Vagina (tissue), 2 donors: ENCODE results near the gene TTC28. TPM values are rescaled to one million over a fixed set of nuclear protein-coding genes. Genes with fewer than 3 reads are reported as not detected.
"Not testable (repeated sequence)": the region's sequence is repeated elsewhere in the genome, so short reads cannot be mapped to it uniquely, and the experiment has no call there.

Source experiments
- DNase-seq, 2 donors: peaks; one replicate each; pipeline ENCODE4 v3.0.0-alpha.2; 2017; ENCODE audit errors: extremely low spot score in 2 of 2
- H3K27ac ChIP-seq: fragments of 200-600 bp; sonication (generic); one replicate; pipeline ENCODE4 v1.5.1; 2019
- H3K27me3 ChIP-seq: fragments of 200-600 bp; sonication (generic); one replicate; pipeline ENCODE4 v1.5.1; 2019
- H3K36me3 ChIP-seq, 2 donors: fragments of 200-600 bp; sonication (generic); one replicate each; pipeline ENCODE4 v1.5.1; 2017 to 2019
- H3K4me1 ChIP-seq: fragments of 200-600 bp; sonication (generic); one replicate; pipeline ENCODE4 v1.5.1; 2019
- H3K4me3 ChIP-seq, 2 donors: fragments of 200-600 bp; sonication (generic); 1 replicate in 1 of 2; 2 replicates in 1 of 2; pipeline ENCODE4 v1.5.1; 2016 to 2019
- H3K9me3 ChIP-seq: fragments of 200-600 bp; sonication (generic); one replicate; pipeline ENCODE4 v1.5.1; 2019
- CTCF ChIP-seq, 3 experiments: fragments of 450-650 bp in 2 of 3; fragments of 200-600 bp in 1 of 3; sonication (generic) in 1 of 3; IDR thresholded peaks; one replicate each; pipeline ENCODE4 v1.5.1; 2017 to 2019; ENCODE audit warnings: antibody characterized with exemption in 3 of 3, mild to moderate bottlenecking in 2 of 3, moderate library complexity in 2 of 3
- POLR2A ChIP-seq, 2 donors: fragments of 450-650 bp; IDR thresholded peaks; one replicate each; pipeline ENCODE4 v1.6.1; 2017; ENCODE audit warnings: antibody characterized with exemption in 2 of 2, mild to moderate bottlenecking in 2 of 2, moderate library complexity in 2 of 2
- POLR2AphosphoS5 ChIP-seq, 2 donors: sonication (generic); formaldehyde crosslinking; IDR thresholded peaks; one replicate each; pipeline ENCODE4 v1.9.0; 2017; ENCODE audit warnings: antibody characterized with exemption in 2 of 2, mild to moderate bottlenecking in 2 of 2, low read depth in 1 of 2; ENCODE audit not compliant: insufficient read depth in 1 of 2
- intact Hi-C: fragments of 100-400 bp; cut with DNase I; formaldehyde crosslinking; loops from one replicate; pipeline ENCODE4 v1.15.1; 2023
- total RNA-seq: library from RNA; depleted of rRNA; stranded (reverse); fragments of >200 nt; gene quantifications from one replicate; pipeline ENCODE4 v1.2.3, GENCODE V29; 2016

TTC28 gene
- total RNA-seq, 1 donor from 2014 or later, result 41.7 TPM

- no peak overlapping the region for H3K4me3 ChIP-seq
- no peak for DNase-seq
Observed at GRCh38 chr22:28557184-28557583, 122.5 kb downstream of the TTC28 start.

GRCh38 chr22:28553108-28553866 lies 126.4 kb downstream of the TTC28 start:
- H3K4me1 ChIP-seq, H3K27ac ChIP-seq, DNase-seq, H3K27me3 ChIP-seq, H3K4me3 ChIP-seq, H3K9me3 ChIP-seq, H3K36me3 ChIP-seq, intact Hi-C loops: not testable (repeated sequence)

More at GRCh38 chr22:28557184-28557583, 122.5 kb downstream of the TTC28 start:
- intact Hi-C loops, result no loop called here
- H3K36me3 ChIP-seq, result no peaks in the 10 kb centered on the region
- no peak overlapping the region for H3K27ac ChIP-seq
- TF ChIP-seq POLR2AphosphoS5 (IDR thresholded peaks at IDR 0.05; ENCODE audit: insufficient read depth in 1 of 2, low read depth in 1 of 2) (no peak), CTCF (IDR thresholded peaks at IDR 0.05) (no peak), POLR2A (IDR thresholded peaks at IDR 0.05) (no peak)
- H3K4me1 ChIP-seq, result no peaks in the 10 kb centered on the region
- H3K27me3 ChIP-seq, result no peaks in the 10 kb centered on the region
- H3K9me3 ChIP-seq, result no peaks in the 10 kb centered on the region

GRCh38 chr22:28548406-28548805 lies 131.2 kb downstream of the TTC28 start:
- H3K36me3 ChIP-seq, result no peaks in the 10 kb centered on the region
- TF ChIP-seq POLR2A (IDR thresholded peaks at IDR 0.05) (no peak), POLR2AphosphoS5 (IDR thresholded peaks at IDR 0.05; ENCODE audit: insufficient read depth in 1 of 2, low read depth in 1 of 2) (no peak), CTCF (IDR thresholded peaks at IDR 0.05) (no peak)
- intact Hi-C loops, result no loop called here

GRCh38 chr22:28547132-28547842 lies 132.4 kb downstream of the TTC28 start:
- Histone ChIP-seq H3K27me3 (no peaks in the 10 kb centered on the region), H3K4me3 (no peak overlapping the region), H3K4me1 (no peaks in the 10 kb centered on the region), H3K9me3 (no peaks in the 10 kb centered on the region), H3K27ac (no peak overlapping the region), H3K36me3 (no peaks in the 10 kb centered on the region)
- DNase-seq, result no peak
- intact Hi-C loops, result no loop called here
- TF ChIP-seq POLR2AphosphoS5 (IDR thresholded peaks at IDR 0.05; ENCODE audit: insufficient read depth in 1 of 2, low read depth in 1 of 2), result no peak
- TF ChIP-seq POLR2A (IDR thresholded peaks at IDR 0.05), result no peak

More at GRCh38 chr22:28548406-28548805, 131.2 kb downstream of the TTC28 start:
- no peaks in the 10 kb centered on the region for H3K4me1 ChIP-seq
- no peak overlapping the region for H3K4me3 ChIP-seq
- no peak overlapping the region for H3K27ac ChIP-seq
- no peaks in the 10 kb centered on the region for H3K9me3 ChIP-seq
- DNase-seq, result no peak
- no peaks in the 10 kb centered on the region for H3K27me3 ChIP-seq

GRCh38 chr22:28544431-28544868 lies 135.2 kb downstream of the TTC28 start:
- no peaks in the 10 kb centered on the region for H3K27me3 ChIP-seq
- no peaks in the 10 kb centered on the region for H3K9me3 ChIP-seq
- TF ChIP-seq POLR2AphosphoS5 (IDR thresholded peaks at IDR 0.05; ENCODE audit: insufficient read depth in 1 of 2, low read depth in 1 of 2), result no peak
- no peak for TF ChIP-seq CTCF (IDR thresholded peaks at IDR 0.05)
- DNase-seq, result no peak
- no peaks in the 10 kb centered on the region for H3K4me1 ChIP-seq
- no peak overlapping the region for H3K27ac ChIP-seq
- intact Hi-C loops, result no loop called here
- H3K36me3 ChIP-seq, result no peaks in the 10 kb centered on the region
- H3K4me3 ChIP-seq, result no peak overlapping the region
